Upper lobe of right lung (tissue), 1 donor: ENCODE data around the gene WIZ. TPM values are rescaled to one million over a fixed set of nuclear protein-coding genes. Genes with fewer than 3 reads are reported as not detected.

Source experiments
- ATAC-seq: fragments of 200-7000 bp; cut with Tn5 transposase; one replicate; pipeline ENCODE4 v1.9.1; 2020; ENCODE audit warnings: mild to moderate bottlenecking, moderate library complexity
- DNase-seq: peaks from one replicate; pipeline ENCODE4 v3.0.0-alpha.2; 2020
- H3K27ac ChIP-seq: fragments of 200-600 bp; one replicate; pipeline ENCODE4 v1.8.0; 2022
- H3K27me3 ChIP-seq: fragments of 200-600 bp; one replicate; pipeline ENCODE4 v1.8.0; 2022; ENCODE audit warnings: mild to moderate bottlenecking
- H3K36me3 ChIP-seq: fragments of 200-600 bp; one replicate; pipeline ENCODE4 v1.8.0; 2022
- H3K4me1 ChIP-seq: fragments of 200-600 bp; one replicate; pipeline ENCODE4 v1.8.0; 2022
- H3K4me3 ChIP-seq: fragments of 200-600 bp; one replicate; pipeline ENCODE4 v1.8.0; 2022; ENCODE audit warnings: mild to moderate bottlenecking
- H3K9me3 ChIP-seq: fragments of 200-600 bp; one replicate; pipeline ENCODE4 v1.8.0; 2022
- CTCF ChIP-seq: fragments of 200-600 bp; IDR thresholded peaks from one replicate; pipeline ENCODE4 v1.8.0; 2022; ENCODE audit warnings: antibody characterized with exemption
- intact Hi-C: fragments of 100-400 bp; cut with DNase I; formaldehyde crosslinking; loops from one replicate; pipeline ENCODE4 v1.11.0; 2022
- total RNA-seq: library from RNA; stranded (reverse); fragmentation: NEBNext Ultra II Directional; extraction: Animal tissue kit (Norgen Biotek cat#: 25700); gene quantifications from one replicate; pipeline ENCODE4 v1.2.1, GENCODE V29; 2021
- donor health status: DM: no; HTN: yes; CAD: no; lungs with severe emphysema.

WIZ gene
- total RNA-seq, 1 donor from 2014 or later = 30.9 TPM

- Histone ChIP-seq H3K4me1 (peaks cover 6% of the 10 kb centered on the region), H3K36me3 (no peaks in the 10 kb centered on the region), H3K27ac (no peak overlapping the region), H3K4me3 (no peak overlapping the region), H3K27me3 (peaks cover 27% of the 10 kb centered on the region), H3K9me3 (no peaks in the 10 kb centered on the region)
- DNase-seq (peak; percentile 13), ATAC-seq (no peak)
- intact Hi-C loops = no loop called here
- TF ChIP-seq CTCF = no peak
These were observed 18.0 kb upstream of the WIZ start for GRCh38 chr19:15467734-15468214.

- Histone ChIP-seq H3K36me3 (no peaks in the 10 kb centered on the region), H3K4me3 (no peak overlapping the region), H3K27ac (no peak overlapping the region), H3K9me3 (no peaks in the 10 kb centered on the region), H3K27me3 (peaks cover 27% of the 10 kb centered on the region), H3K4me1 (peaks cover 6% of the 10 kb centered on the region)
- DNase-seq = no peak
- no peak for ATAC-seq
- intact Hi-C loops = no loop called here
- no peak for TF ChIP-seq CTCF
These were observed 17.3 kb upstream of the WIZ start for GRCh38 chr19:15466851-15467733.

- intact Hi-C loops = no loop called here
- Histone ChIP-seq H3K27me3 (peaks cover 24% of the 10 kb centered on the region), H3K4me1 (peaks cover 6% of the 10 kb centered on the region), H3K36me3 (peaks cover 12% of the 10 kb centered on the region), H3K27ac (peak within 1 kb of the TSS; percentile 78), H3K4me3 (peak within 1 kb of the TSS; percentile 56), H3K9me3 (no peaks in the 10 kb centered on the region)
- DNase-seq = no peak
- ATAC-seq = peak; percentile 72
- TF ChIP-seq CTCF = no peak
These were observed 14.9 kb upstream of the WIZ start, which contains the start of gene RASAL3 for GRCh38 chr19:15464394-15465385. RASAL3 (minus strand) TSS chr19:15464544; CDS start chr19:15464358, 186 bp downstream.

GRCh38 chr19:15463861-15464371, 14.2 kb upstream of the WIZ start:
- Histone ChIP-seq H3K9me3 (no peaks in the 10 kb centered on the region), H3K4me3 (peak overlapping the region; percentile 56), H3K4me1 (peaks cover 6% of the 10 kb centered on the region), H3K36me3 (peaks cover 12% of the 10 kb centered on the region), H3K27ac (peak overlapping the region; percentile 78), H3K27me3 (peaks cover 16% of the 10 kb centered on the region)
- intact Hi-C loops = no loop called here
- TF ChIP-seq CTCF = no peak
- DNase-seq (no peak), ATAC-seq (peak; percentile 76)

GRCh38 chr19:15461694-15462093, 11.9 kb upstream of the WIZ start:
- peaks cover 5% of the 10 kb centered on the region for H3K27me3 ChIP-seq
- intact Hi-C loops = no loop called here
- no peak overlapping the region for H3K4me3 ChIP-seq
- peaks cover 12% of the 10 kb centered on the region for H3K36me3 ChIP-seq
- TF ChIP-seq CTCF = no peak
- DNase-seq = no peak
- H3K27ac ChIP-seq = no peak overlapping the region
- no peak for ATAC-seq
- H3K9me3 ChIP-seq = no peaks in the 10 kb centered on the region
- peaks cover 5% of the 10 kb centered on the region for H3K4me1 ChIP-seq
